Kidney glomerular epithelial cell (primary cell): Measurements from ENCODE around the gene SPX.
A peak's percentile ranks its signal among the peaks of the same experiment; 100 is the strongest.

Experiments used
- DNase-seq: peaks from one replicate; lab custom pipeline; 2025; lab: John Stamatoyannopoulos, UW

SPX gene

GRCh38 chr12:21538061-21538653, 12.1 kb downstream of the SPX start:
- no peak for DNase-seq

- DNase-seq: no peak
Observed at GRCh38 chr12:21539797-21540196, 13.7 kb downstream of the SPX start.

GRCh38 chr12:21541773-21542172, 15.7 kb downstream of the SPX start:
- DNase-seq: no peak

- DNase-seq: no peak
Observed at GRCh38 chr12:21542403-21542802, 16.3 kb downstream of the SPX start.

- no peak for DNase-seq
Observed at GRCh38 chr12:21543151-21543550, 17.1 kb downstream of the SPX start.

GRCh38 chr12:21545557-21545956, 19.5 kb downstream of the SPX start:
- no peak for DNase-seq

GRCh38 chr12:21546716-21547115, 20.6 kb downstream of the SPX start:
- DNase-seq: peak; percentile 32

GRCh38 chr12:21547437-21547836, 21.3 kb downstream of the SPX start:
- no peak for DNase-seq

- DNase-seq: no peak
Observed at GRCh38 chr12:21551841-21552465, 25.9 kb downstream of the SPX start.

GRCh38 chr12:21552635-21553328, 26.7 kb downstream of the SPX start:
- DNase-seq: no peak

GRCh38 chr12:21553329-21553675, 27.2 kb downstream of the SPX start:
- DNase-seq: no peak

- no peak for DNase-seq
Observed at GRCh38 chr12:21558100-21558679, 32.1 kb downstream of the SPX start.

- DNase-seq: no peak
Observed at GRCh38 chr12:21559855-21560569, 33.9 kb downstream of the SPX start.

- DNase-seq: no peak
Observed at GRCh38 chr12:21561158-21561557, 35.1 kb downstream of the SPX start.

- no peak for DNase-seq
Observed at GRCh38 chr12:21562859-21563258, 36.8 kb downstream of the SPX start.

GRCh38 chr12:21566223-21566906, 40.3 kb downstream of the SPX start:
- no peak for DNase-seq

- no peak for DNase-seq
Observed at GRCh38 chr12:21566907-21567394, 40.9 kb downstream of the SPX start.

- DNase-seq: no peak
Observed at GRCh38 chr12:21568115-21568514, 42.0 kb downstream of the SPX start.

GRCh38 chr12:21571046-21571445, 45.0 kb downstream of the SPX start:
- DNase-seq: no peak

- no peak for DNase-seq
Observed at GRCh38 chr12:21573733-21574358, 47.8 kb downstream of the SPX start.

- no peak for DNase-seq
Observed at GRCh38 chr12:21576431-21576830, 50.3 kb downstream of the SPX start.
